ENCODE measurements around the gene ZFP36L2. TPM values are rescaled to one million over a fixed set of nuclear protein-coding genes. Genes with fewer than 3 reads are reported as not detected.

The ZFP36L2 gene
- total and polyA plus RNA-seq, 2 donors (not counting 1 experiment from before 2014, with no cell fraction given), result 94.9 to 482 TPM

DNA sequence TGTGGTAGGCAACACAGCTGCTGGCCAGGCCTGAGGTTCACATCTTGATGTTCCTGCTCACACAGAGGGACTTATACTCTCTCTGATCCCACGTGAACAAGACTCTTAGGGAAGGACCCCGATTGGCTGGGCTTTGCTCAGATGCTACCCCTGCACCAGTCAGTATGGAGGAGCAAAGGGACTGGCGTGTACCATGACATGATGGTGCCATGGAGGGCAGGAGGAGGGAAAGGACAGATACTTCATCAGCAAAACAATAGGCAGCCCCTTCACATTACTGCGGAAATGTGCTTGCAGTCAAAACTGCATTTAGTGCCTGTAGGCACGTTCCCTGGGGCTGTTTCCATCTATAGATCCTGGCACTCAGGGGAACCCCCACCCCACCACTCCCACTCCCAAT lies 42.7 kb downstream of the ZFP36L2 start:
- no peak for ATAC-seq (ENCODE audit: low read depth)
- no peak overlapping the region for H3K9ac ChIP-seq (ENCODE audit: low read length)
- H3K4me3 Mint-ChIP-seq, result no peak overlapping the region
- H3K9me3 Mint-ChIP-seq (ENCODE audit: insufficient read depth), result no peaks in the 10 kb centered on the region
- H3K4me2 ChIP-seq (replicated peaks; ENCODE audit: low read depth, low read length, poor library complexity, severe bottlenecking), result no peak overlapping the region
- ChIA-PET CTCF (no interaction called here), POLR2A (no interaction called here)
- no peak overlapping the region for H3K27ac ChIP-seq (ENCODE audit: low read length in 2 of 2)
- no peak overlapping the region for H2AFZ ChIP-seq (ENCODE audit: insufficient read depth, low read depth, low read length, poor library complexity, severe bottlenecking)
- no peaks in the 10 kb centered on the region for H3K36me3 ChIP-seq (replicated peaks in 1 of 2; ENCODE audit: control extremely low read depth in 1 of 2, control insufficient read depth in 1 of 2, extremely low read depth in 1 of 2, insufficient read depth in 2 of 2, low read length in 1 of 2)
- no peaks in the 10 kb centered on the region for H3K27me3 ChIP-seq (replicated peaks in 1 of 4; ENCODE audit: control extremely low read depth in 1 of 4, control insufficient read depth in 3 of 4, insufficient read depth in 4 of 4, low read length in 3 of 4)
- H4K20me1 ChIP-seq (ENCODE audit: control insufficient read depth, insufficient read depth, low read length, poor library complexity, severe bottlenecking), result no peaks in the 10 kb centered on the region
- H3K4me1 ChIP-seq (ENCODE audit: control insufficient read depth in 2 of 2, insufficient read depth in 2 of 2, low read length in 2 of 2), result peaks cover 5% of the 10 kb centered on the region in 2 donors
- H3K27ac Mint-ChIP-seq, result no peak overlapping the region
- no peaks in the 10 kb centered on the region for H3K27me3 Mint-ChIP-seq
- H3K4me3 ChIP-seq (ENCODE audit: control extremely low read depth in 1 of 5, extremely low read depth in 1 of 5, insufficient read depth in 1 of 5, low read depth in 2 of 5, low read length in 4 of 5), result no peak overlapping the region
- peaks cover 16% of the 10 kb centered on the region for H3K4me1 Mint-ChIP-seq
- intact Hi-C loops (cut with micrococcal nuclease), result no loop called here
- H3K9me3 ChIP-seq (ENCODE audit: control extremely low read depth in 1 of 3, control insufficient read depth in 2 of 3, insufficient read depth in 1 of 3, low read length in 2 of 3), result no peaks in the 10 kb centered on the region
- no peak for TF ChIP-seq EZH2 (IDR thresholded peaks at IDR 0.05; ENCODE audit: borderline replicate concordance, insufficient read depth, low read depth, low read length, poor library complexity, severe bottlenecking)
- TF ChIP-seq, protein P1, sequence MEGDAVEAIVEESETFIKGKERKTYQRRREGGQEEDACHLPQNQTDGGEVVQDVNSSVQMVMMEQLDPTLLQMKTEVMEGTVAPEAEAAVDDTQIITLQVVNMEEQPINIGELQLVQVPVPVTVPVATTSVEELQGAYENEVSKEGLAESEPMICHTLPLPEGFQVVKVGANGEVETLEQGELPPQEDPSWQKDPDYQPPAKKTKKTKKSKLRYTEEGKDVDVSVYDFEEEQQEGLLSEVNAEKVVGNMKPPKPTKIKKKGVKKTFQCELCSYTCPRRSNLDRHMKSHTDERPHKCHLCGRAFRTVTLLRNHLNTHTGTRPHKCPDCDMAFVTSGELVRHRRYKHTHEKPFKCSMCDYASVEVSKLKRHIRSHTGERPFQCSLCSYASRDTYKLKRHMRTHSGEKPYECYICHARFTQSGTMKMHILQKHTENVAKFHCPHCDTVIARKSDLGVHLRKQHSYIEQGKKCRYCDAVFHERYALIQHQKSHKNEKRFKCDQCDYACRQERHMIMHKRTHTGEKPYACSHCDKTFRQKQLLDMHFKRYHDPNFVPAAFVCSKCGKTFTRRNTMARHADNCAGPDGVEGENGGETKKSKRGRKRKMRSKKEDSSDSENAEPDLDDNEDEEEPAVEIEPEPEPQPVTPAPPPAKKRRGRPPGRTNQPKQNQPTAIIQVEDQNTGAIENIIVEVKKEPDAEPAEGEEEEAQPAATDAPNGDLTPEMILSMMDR (IDR thresholded peaks at IDR 0.05), result no peak
- WGBS (ENCODE audit: insufficient coverage), result 76% methylated on average over 5 of the region's 5 CpGs
- no peaks in the 10 kb centered on the region for H3K79me2 ChIP-seq (ENCODE audit: control insufficient read depth, insufficient read depth, low read length)
- DNase-seq, result no peak

DNA sequence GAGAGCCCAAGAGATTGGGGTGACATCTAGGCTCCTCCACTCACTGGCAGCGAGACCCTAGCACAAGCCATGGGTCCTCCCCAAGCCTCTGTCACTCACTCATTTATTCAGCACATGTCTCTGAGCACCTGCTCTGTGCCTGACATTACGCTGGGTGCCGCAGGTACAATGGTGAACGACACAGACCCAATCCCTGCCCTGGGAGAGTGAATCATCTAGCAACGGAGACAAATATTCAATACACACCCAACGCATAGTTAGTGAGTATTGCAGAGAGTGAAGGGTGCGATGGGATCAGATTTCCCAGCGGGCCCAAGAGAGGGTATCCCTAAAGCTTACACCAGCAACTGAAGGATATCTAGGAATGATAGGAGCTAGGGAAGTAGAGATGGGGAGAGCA lies 45.5 kb downstream of the ZFP36L2 start:
- Histone ChIP-seq H3K27me3 (replicated peaks in 1 of 4; ENCODE audit: control extremely low read depth in 1 of 4, control insufficient read depth in 3 of 4, insufficient read depth in 4 of 4, low read length in 3 of 4) (no peaks in the 10 kb centered on the region), H3K79me2 (ENCODE audit: control insufficient read depth, insufficient read depth, low read length) (no peaks in the 10 kb centered on the region), H3K4me1 (ENCODE audit: control insufficient read depth in 2 of 2, insufficient read depth in 2 of 2, low read length in 2 of 2) (peaks cover 19 to 31% of the 10 kb centered on the region in 2 donors), H3K36me3 (replicated peaks in 1 of 2; ENCODE audit: control extremely low read depth in 1 of 2, control insufficient read depth in 1 of 2, extremely low read depth in 1 of 2, insufficient read depth in 2 of 2, low read length in 1 of 2) (no peaks in the 10 kb centered on the region), H3K9ac (ENCODE audit: low read length) (no peak overlapping the region), H3K27ac (ENCODE audit: low read length in 2 of 2) (no peak overlapping the region), H3K4me2 (replicated peaks; ENCODE audit: low read depth, low read length, poor library complexity, severe bottlenecking) (no peak overlapping the region), H4K20me1 (ENCODE audit: control insufficient read depth, insufficient read depth, low read length, poor library complexity, severe bottlenecking) (no peaks in the 10 kb centered on the region), H2AFZ (ENCODE audit: insufficient read depth, low read depth, low read length, poor library complexity, severe bottlenecking) (no peak overlapping the region), H3K4me3 (ENCODE audit: control extremely low read depth in 1 of 5, extremely low read depth in 1 of 5, insufficient read depth in 1 of 5, low read depth in 2 of 5, low read length in 4 of 5) (no peak overlapping the region), H3K9me3 (ENCODE audit: control extremely low read depth in 1 of 3, control insufficient read depth in 2 of 3, insufficient read depth in 1 of 3, low read length in 2 of 3) (peaks cover 0 to 28% (median 9%) of the 10 kb centered on the region in 3 donors)
- Mint-ChIP-seq H3K4me1 (peaks cover 34% of the 10 kb centered on the region), H3K27me3 (no peaks in the 10 kb centered on the region), H3K27ac (peak overlapping the region; percentile 64), H3K4me3 (no peak overlapping the region), H3K9me3 (ENCODE audit: insufficient read depth) (no peaks in the 10 kb centered on the region)
- DNase-seq, result no peak
- intact Hi-C loops (cut with micrococcal nuclease), result no loop called here
- ChIA-PET CTCF (interaction anchor here (1.1 to 21.2 kb wide), 3 partner anchors 11 to 39 kb away, joined by 3 to 449 read pairs (median 7); partner anchors contain the start of gene ZFP36L2), POLR2A (interaction anchor here (1.0 to 1.7 kb wide), 3 partner anchors 12 to 37 kb away, joined by 4 to 5 read pairs (median 4); no protein-coding TSS in a partner anchor)
- TF ChIP-seq EZH2 (IDR thresholded peaks at IDR 0.05; ENCODE audit: borderline replicate concordance, insufficient read depth, low read depth, low read length, poor library complexity, severe bottlenecking), result no peak
- TF ChIP-seq, protein P1 (IDR thresholded peaks at IDR 0.05), result no peak
- WGBS (ENCODE audit: insufficient coverage), result 100% methylated on average over 5 of the region's 8 CpGs
- no peak for ATAC-seq (ENCODE audit: low read depth)
